GM23338 (cell line): ENCODE measurements around the gene SLC4A8. TPM values are rescaled to one million over a fixed set of nuclear protein-coding genes. Genes with fewer than 3 reads are reported as not detected.
A peak's percentile ranks its signal among the peaks of the same experiment; 100 is the strongest.

ENCODE experiments used
- ATAC-seq: fragments of 200-7000 bp; cut with Tn5 transposase; 3 replicates; pipeline ENCODE4 v1.9.1; 2020
- DNase-seq: peaks from one replicate; pipeline ENCODE4 v3.0.0-alpha.2; 2015; ENCODE audit warnings: low spot score
- H2AFZ ChIP-seq: fragments of 200-600 bp; sonication (generic); 2 replicates; pipeline ENCODE4 v1.8.0; 2016; ENCODE audit warnings: antibody characterized with exemption, mild to moderate bottlenecking, moderate library complexity
- H3F3A ChIP-seq: fragments of 200-600 bp; sonication (generic); replicated peaks from 2 replicates; pipeline ENCODE4 v1.8.0; 2017; ENCODE audit warnings: antibody characterized with exemption, mixed run types, low read depth
- H3K27ac ChIP-seq: fragments of 200-600 bp; sonication (generic); 2 replicates; pipeline ENCODE4 v1.6.1; 2016; ENCODE audit warnings: low read depth
- H3K27me3 ChIP-seq: fragments of 200-600 bp; sonication (generic); 2 replicates; pipeline ENCODE4 v1.8.0; 2016; ENCODE audit warnings: mild to moderate bottlenecking, mixed run types, moderate library complexity; ENCODE audit not compliant: insufficient read depth
- H3K36me3 ChIP-seq: fragments of 200-600 bp; sonication (generic); 2 replicates; pipeline ENCODE4 v1.8.0; 2016; ENCODE audit warnings: mild to moderate bottlenecking; ENCODE audit not compliant: insufficient read depth
- H3K4me1 ChIP-seq: fragments of 200-600 bp; sonication (generic); 2 replicates; pipeline ENCODE4 v1.8.0; 2016; ENCODE audit warnings: mild to moderate bottlenecking, moderate library complexity; ENCODE audit not compliant: insufficient read depth
- H3K4me2 ChIP-seq: fragments of 200-600 bp; sonication (generic); 2 replicates; pipeline ENCODE4 v1.7.1; 2017; ENCODE audit warnings: mixed run types
- H3K4me3 ChIP-seq: fragments of 200-600 bp; sonication (generic); 2 replicates; pipeline ENCODE4 v1.6.1; 2016; ENCODE audit warnings: mixed run types
- H3K79me2 ChIP-seq: fragments of 200-600 bp; sonication (generic); replicated peaks from 2 replicates; pipeline ENCODE4 v1.8.0; 2017; ENCODE audit warnings: mild to moderate bottlenecking; ENCODE audit not compliant: insufficient read depth
- H3K9me2 ChIP-seq: fragments of 200-600 bp; sonication (generic); 2 replicates; pipeline ENCODE4 v1.8.0; 2017; ENCODE audit not compliant: insufficient read depth
- H4K20me1 ChIP-seq: fragments of 200-600 bp; sonication (generic); replicated peaks from 2 replicates; pipeline ENCODE4 v1.8.0; 2017; ENCODE audit warnings: mild to moderate bottlenecking; ENCODE audit not compliant: insufficient read depth
- H3K27ac Mint-ChIP-seq: 2 replicates; pipeline ENCODE4 v1.8.0; 2020; ENCODE audit warnings: inconsistent platforms, mild to moderate bottlenecking, moderate library complexity, mixed read lengths
- H3K27me3 Mint-ChIP-seq: 3 replicates; pipeline ENCODE4 v1.8.0; 2022; ENCODE audit warnings: low read depth, mild to moderate bottlenecking, moderate library complexity, mixed read lengths, inconsistent platforms; ENCODE audit not compliant: insufficient read depth, poor library complexity
- H3K36me3 Mint-ChIP-seq: 3 replicates; pipeline ENCODE4 v1.8.0; 2021; ENCODE audit warnings: low read depth, mild to moderate bottlenecking, inconsistent platforms, moderate library complexity, mixed read lengths
- H3K4me1 Mint-ChIP-seq: 3 replicates; pipeline ENCODE4 v1.8.0; 2020; ENCODE audit warnings: mild to moderate bottlenecking, inconsistent platforms, mixed read lengths
- H3K4me3 Mint-ChIP-seq: 3 replicates; pipeline ENCODE4 v1.8.0; 2021; ENCODE audit warnings: moderate library complexity, mild to moderate bottlenecking, inconsistent platforms, mixed read lengths
- H3K9me3 Mint-ChIP-seq: 3 replicates; pipeline ENCODE4 v1.8.0; 2020; ENCODE audit warnings: moderate library complexity, mild to moderate bottlenecking, inconsistent platforms, mixed read lengths
- ETS1 ChIP-seq: IDR thresholded peaks from 2 replicates; pipeline ENCODE4 v1.6.1; 2016; ENCODE audit warnings: antibody characterized with exemption
- JUNB ChIP-seq: IDR thresholded peaks from one replicate; pipeline ENCODE4 v1.6.1; 2016; ENCODE audit warnings: antibody characterized with exemption; ENCODE audit not compliant: unreplicated experiment
- NANOG ChIP-seq: IDR thresholded peaks from 2 replicates; pipeline ENCODE4 v1.6.1; 2016; ENCODE audit warnings: antibody characterized with exemption, borderline replicate concordance
- REST ChIP-seq: IDR thresholded peaks from one replicate; pipeline ENCODE4 v1.6.1; 2018; ENCODE audit warnings: antibody characterized with exemption; ENCODE audit not compliant: unreplicated experiment
- STAT1 ChIP-seq: IDR thresholded peaks from one replicate; pipeline ENCODE4 v1.6.1; 2016; ENCODE audit warnings: antibody characterized with exemption; ENCODE audit not compliant: unreplicated experiment
- ZNF331 ChIP-seq: fragments of 250-450 bp; sonication (Bioruptor Pico); IDR thresholded peaks from 2 replicates; pipeline ENCODE4 v1.5.0; 2020; ENCODE audit warnings: low read depth, mild to moderate bottlenecking, moderate library complexity
- polyA plus RNA-seq: library from polyadenylated mRNA; unstranded; fragments of >200 nt; fragmentation: Nextera tagmentation; extraction: Ambion mirVana; gene quantifications from 2 replicates; pipeline ENCODE4 v1.2.1, GENCODE V29; 2016
- total RNA-seq: library from RNA; depleted of rRNA; stranded (reverse); fragments of >200 nt; shearing (Covaris generic); gene quantifications from 2 replicates; pipeline ENCODE4 v1.2.3, GENCODE V29; 2014

SLC4A8 gene
- total and polyA plus RNA-seq, 2 experiments from 2014 or later = 7.6 to 9.2 TPM

- no peaks in the 10 kb centered on the region for H3K79me2 ChIP-seq
- no peaks in the 10 kb centered on the region for H3F3A ChIP-seq
- H3K36me3 Mint-ChIP-seq = peaks cover 30% of the 10 kb centered on the region
- no peak overlapping the region for H3K4me3 ChIP-seq
- H3K4me1 ChIP-seq = peaks cover 23% of the 10 kb centered on the region
- H3K27me3 Mint-ChIP-seq = peaks cover 2% of the 10 kb centered on the region
- no peak for TF ChIP-seq NANOG
- ATAC-seq (no peak), DNase-seq (no peak)
- H3K9me2 ChIP-seq = no peaks in the 10 kb centered on the region
- H3K36me3 ChIP-seq = 0 out of 2 replicates have a peak, but pooled peaks cover 4% of the 10 kb centered on the region
- no peak overlapping the region for H3K27ac ChIP-seq
- peaks cover 30% of the 10 kb centered on the region for H3K4me1 Mint-ChIP-seq
- no peak overlapping the region for H3K4me2 ChIP-seq
- no peak overlapping the region for H3K27ac Mint-ChIP-seq
- H3K4me3 Mint-ChIP-seq = no peak overlapping the region
- H3K9me3 Mint-ChIP-seq = no peaks in the 10 kb centered on the region
- H3K27me3 ChIP-seq = no peaks in the 10 kb centered on the region
- no peak overlapping the region for H2AFZ ChIP-seq
- no peaks in the 10 kb centered on the region for H4K20me1 ChIP-seq
These were observed 45.1 kb upstream of the SLC4A8 start for GRCh38 chr12:51379571-51379970.

- no peak for DNase-seq
- Histone ChIP-seq H3K4me2 (peak overlapping the region; percentile 46; the same call in 1 of the 2 replicates), H3K79me2 (no peaks in the 10 kb centered on the region), H3K9me2 (no peaks in the 10 kb centered on the region), H3K27me3 (no peaks in the 10 kb centered on the region), H3F3A (no peaks in the 10 kb centered on the region), H3K36me3 (no peaks in the 10 kb centered on the region), H2AFZ (no peak overlapping the region), H3K4me1 (peaks cover 26% of the 10 kb centered on the region), H3K27ac (no peak overlapping the region), H4K20me1 (no peaks in the 10 kb centered on the region), H3K4me3 (no peak overlapping the region)
- Mint-ChIP-seq H3K4me3 (no peak overlapping the region; the same call in 2 of the 3 replicates), H3K27me3 (peaks cover 5% of the 10 kb centered on the region), H3K4me1 (peaks cover 33% of the 10 kb centered on the region), H3K27ac (peak overlapping the region; percentile 26; the same call in 1 of the 2 replicates), H3K9me3 (no peaks in the 10 kb centered on the region), H3K36me3 (peaks cover 26% of the 10 kb centered on the region)
- ATAC-seq = no peak
- no peak for TF ChIP-seq STAT1
- TF ChIP-seq ZNF331 (CRISPR knock-in tag) = no peak
- TF ChIP-seq REST = no peak
- no peak for TF ChIP-seq NANOG
- no peak for TF ChIP-seq JUNB
- no peak for TF ChIP-seq ETS1
These were observed 43.2 kb upstream of the SLC4A8 start for GRCh38 chr12:51381226-51382079.
